Measurements from ENCODE around the gene AKAP13.
"Not testable (repeated sequence)": the region's sequence is repeated elsewhere in the genome, so short reads cannot be mapped to it uniquely, and the experiment has no call there.

The AKAP13 gene

GRCh38 chr15:85380217-85380811 lies at the start of gene AKAP13:
Gene AKAP13 (plus strand): TSS chr15:85380603. CDS start chr15:85485721, 105,118 bp downstream.
- DNase-seq = peak in 55 of 56 donors; percentile 6 to 95 (median 87)

- peak in 43 of 56 donors; percentile 2 to 74 (median 30) for DNase-seq
Observed at GRCh38 chr15:85330901-85331588, 49.4 kb upstream of the AKAP13 start.

DNA sequence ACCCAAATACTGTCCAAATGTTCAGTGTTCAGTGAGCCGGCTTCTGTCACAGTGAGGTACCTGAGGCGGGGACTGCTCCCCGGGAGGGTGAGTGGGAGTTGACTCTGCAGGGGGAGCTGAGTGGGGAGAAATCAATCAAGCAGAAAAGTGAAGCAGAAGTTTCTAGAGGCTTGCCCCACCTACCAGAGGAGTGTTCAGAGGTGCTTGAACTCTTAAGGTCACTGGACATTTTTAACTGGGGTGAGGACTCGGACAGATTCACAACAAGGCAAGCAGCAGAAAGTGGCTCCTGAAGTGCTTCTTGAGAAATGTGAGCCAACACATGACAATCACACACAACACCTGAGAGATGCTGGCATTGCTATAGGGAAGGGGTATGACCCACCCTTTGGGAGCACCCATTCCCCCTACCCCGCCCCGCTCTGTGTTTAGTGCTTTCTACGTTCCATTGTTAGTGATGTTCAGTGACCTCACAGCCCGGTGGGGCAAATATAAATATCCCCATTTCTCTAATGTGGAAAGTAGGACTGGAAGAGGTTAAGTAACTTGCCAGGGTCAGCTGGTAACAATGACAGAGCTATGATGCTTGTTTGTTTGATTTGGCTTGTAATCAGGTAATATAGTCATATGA lies 48.6 kb upstream of the AKAP13 start:
- DNase-seq = no peak

GRCh38 chr15:85333132-85333831 lies 47.1 kb upstream of the AKAP13 start:
- DNase-seq = no peak

DNA sequence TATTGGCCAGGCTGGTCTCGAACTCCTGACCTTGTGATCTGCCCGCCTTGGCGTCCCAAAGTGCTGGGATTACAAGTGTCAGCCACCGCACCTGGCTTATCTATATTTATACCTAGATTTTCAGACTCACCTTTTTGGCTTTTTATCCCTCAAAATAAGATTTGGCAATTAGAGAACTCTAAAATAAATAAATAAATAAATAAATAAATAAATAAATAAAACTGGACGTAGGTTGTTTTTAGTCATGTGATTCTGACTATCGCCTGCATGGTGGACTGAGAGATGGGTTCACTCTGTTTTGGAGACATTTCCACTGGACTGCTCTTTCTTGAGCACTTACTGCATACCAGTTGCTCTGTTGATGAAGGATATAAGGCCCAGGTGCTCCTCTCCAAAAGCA lies 46.2 kb upstream of the AKAP13 start:
- no peak for DNase-seq

DNA sequence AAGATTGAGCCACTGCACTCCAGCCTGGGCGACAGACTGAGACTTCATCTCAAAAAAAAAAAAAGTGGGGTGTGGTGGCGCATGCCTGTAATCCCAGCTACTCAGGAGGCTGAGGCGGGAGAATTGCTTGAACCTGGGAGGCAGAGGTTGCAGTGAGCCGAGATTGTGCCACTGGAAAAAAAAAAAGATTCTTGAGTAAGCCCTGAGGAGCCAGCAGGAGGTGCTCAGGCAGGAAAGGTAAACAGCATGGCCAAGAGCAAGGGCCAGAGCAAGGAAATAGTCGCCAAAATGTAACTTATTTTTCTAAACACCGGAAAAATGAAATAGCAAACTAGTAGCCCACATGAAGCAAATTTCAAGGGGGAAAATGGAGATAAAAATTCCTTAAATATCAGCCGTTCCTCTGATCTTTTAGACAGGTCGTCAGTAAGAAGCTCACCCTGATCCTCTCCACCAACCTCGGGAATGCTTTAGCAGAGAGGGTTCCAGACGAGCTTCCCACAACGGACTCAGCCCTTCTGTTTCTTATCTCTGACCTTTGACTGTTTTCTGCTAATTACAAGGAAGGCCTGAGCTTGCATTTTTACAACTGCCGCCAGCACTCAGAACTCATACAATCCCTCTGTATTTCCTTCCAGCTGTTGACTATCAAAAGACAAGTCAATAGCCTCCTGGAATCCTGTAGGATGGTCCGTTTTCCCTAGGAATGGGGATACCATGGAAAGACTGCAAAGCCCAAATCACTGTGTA lies 45.0 kb upstream of the AKAP13 start:
- no peak for DNase-seq

DNA sequence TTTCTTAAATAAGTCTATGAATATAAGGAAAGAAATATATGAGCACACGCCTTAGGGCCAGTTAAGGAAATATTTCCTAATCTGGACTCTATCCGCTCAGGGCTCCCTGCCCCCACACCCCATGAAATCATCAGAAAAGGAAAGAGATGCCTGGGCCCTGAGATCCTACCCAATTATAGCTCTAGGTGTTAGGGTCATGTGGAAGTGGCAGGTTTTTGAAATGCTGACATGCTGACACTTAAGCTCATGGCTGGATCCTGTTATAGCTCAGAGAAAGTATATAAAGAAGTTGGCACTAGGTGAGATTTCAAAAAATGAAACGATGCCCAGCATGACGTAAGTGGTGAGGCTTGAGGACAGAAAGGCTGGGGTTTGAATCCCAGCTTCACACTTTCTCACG lies 43.5 kb upstream of the AKAP13 start:
- DNase-seq = no peak

DNA sequence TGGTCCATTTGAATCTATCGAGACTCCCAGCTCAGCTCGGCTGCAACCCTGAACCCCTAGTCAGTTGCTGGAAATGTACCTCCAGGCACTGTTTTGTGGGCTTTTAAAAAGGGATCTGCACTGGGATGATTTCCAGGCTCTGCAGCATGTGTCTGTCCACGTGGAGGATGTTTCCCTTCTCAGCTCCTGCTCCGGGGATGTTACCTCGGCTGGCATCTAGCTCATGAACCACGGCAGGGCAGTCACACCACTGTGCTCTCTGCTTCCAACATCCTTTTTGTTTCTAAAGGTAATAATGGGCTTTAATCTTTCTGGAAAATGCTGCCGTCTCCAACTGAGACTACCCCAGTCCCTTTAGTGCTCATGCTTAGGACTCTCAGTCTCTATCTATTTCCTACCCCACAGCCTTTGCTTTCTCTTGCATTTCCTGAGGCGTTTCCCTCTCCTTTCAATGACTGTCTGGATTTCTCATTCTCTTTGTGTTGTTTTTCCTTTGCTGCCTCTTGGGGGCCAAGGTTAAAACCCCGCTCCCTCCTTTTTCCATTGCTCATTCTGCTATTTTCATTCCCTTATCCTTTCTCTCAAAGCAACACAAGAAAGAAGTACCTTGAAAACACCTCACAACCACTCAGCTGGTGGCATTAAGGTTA lies 42.9 kb upstream of the AKAP13 start:
- no peak for DNase-seq

GRCh38 chr15:85340321-85340665 lies 40.1 kb upstream of the AKAP13 start:
- no peak for DNase-seq

- no peak for DNase-seq
Observed at GRCh38 chr15:85340852-85341251, 39.6 kb upstream of the AKAP13 start.

- not testable (repeated sequence) for DNase-seq
Observed at GRCh38 chr15:85342163-85342562, 38.2 kb upstream of the AKAP13 start.

DNA sequence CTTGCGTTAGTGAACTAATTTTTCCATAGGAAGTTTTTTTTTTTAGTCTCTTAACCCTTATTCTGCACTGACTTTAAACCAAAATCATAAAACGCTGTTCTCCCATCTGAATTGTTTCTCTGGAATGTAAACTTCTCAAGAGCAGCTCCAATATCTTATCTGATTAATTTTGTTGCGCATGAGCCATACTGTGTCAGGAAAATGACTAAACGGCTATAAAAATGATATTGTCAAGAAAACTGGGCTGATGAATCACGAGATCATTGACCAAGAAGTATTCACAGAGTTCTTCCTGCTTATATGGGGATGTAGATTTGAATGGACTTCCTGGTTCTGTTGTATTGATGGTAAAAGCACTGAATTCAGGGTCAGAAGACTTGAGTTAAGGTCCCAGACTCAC lies 37.0 kb upstream of the AKAP13 start:
- DNase-seq = not testable (repeated sequence)

DNA sequence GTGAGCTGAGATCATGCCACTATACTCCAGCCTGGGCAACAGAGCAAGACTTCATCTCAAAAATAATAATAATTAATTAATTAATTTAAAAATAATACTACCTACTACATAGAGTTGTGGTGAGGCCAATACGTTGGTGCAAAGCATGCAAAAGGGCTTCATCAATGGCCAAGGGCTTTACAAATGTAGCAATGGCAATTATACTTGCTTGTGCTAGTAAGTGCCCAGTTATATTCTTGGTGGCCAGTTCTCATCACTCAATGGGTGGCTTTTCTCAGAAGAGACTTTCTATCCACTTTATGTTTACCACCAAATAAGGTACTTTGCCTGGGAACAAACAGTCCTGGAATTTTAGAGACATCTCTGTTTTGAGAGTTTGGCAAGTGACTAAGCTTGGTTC lies 36.2 kb upstream of the AKAP13 start:
- DNase-seq = not testable (repeated sequence)

DNA sequence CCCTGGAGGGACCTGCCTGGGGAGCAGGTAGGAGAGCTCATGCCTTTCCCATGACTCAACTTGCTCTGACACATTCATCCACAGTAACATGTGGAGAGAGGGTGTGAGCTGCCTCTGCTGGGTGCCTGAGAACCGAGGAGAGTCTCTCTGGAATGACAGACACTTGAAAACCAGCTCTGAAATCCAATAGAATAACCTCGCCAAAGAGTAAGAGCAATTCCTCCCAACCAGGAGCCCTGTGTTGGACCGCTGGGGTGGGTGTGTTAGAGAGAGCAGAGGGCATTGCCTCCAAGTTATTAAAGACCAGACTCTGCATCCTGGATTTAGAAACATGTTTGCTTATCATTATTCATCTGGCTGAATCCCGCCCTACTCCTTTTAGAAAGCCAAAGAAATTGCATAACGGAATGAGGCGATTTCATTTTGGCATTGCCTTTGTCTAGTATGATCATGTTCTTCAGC lies 35.7 kb upstream of the AKAP13 start:
- DNase-seq = not testable (repeated sequence)

- not testable (repeated sequence) for DNase-seq
Observed at GRCh38 chr15:85345196-85345918, 35.0 kb upstream of the AKAP13 start.

GRCh38 chr15:85346462-85347084 lies 33.8 kb upstream of the AKAP13 start:
- not testable (repeated sequence) for DNase-seq

- DNase-seq = not testable (repeated sequence)
Observed at GRCh38 chr15:85347264-85348047, 32.9 kb upstream of the AKAP13 start.

- DNase-seq = not testable (repeated sequence)
Observed at GRCh38 chr15:85348048-85348766, 32.2 kb upstream of the AKAP13 start.
